Ovary (tissue), 3 donors: ENCODE results near the gene ARHGEF37.

Source experiments
- CTCF ChIP-seq, 3 donors: fragments of 450-650 bp in 2 of 3; fragments of 200-600 bp in 1 of 3; IDR thresholded peaks; one replicate each; pipeline versions ENCODE4 v1.5.1 to v1.8.0; 2016 to 2022; ENCODE audit warnings: antibody characterized with exemption in 3 of 3, mild to moderate bottlenecking in 1 of 3
- EP300 ChIP-seq: sonication (generic); formaldehyde crosslinking; IDR thresholded peaks from one replicate; pipeline ENCODE4 v1.6.1; 2017; ENCODE audit warnings: antibody characterized with exemption
- POLR2A ChIP-seq: fragments of 450-650 bp; IDR thresholded peaks from one replicate; pipeline ENCODE4 v1.6.1; 2017; ENCODE audit warnings: antibody characterized with exemption, mild to moderate bottlenecking, moderate library complexity
- donor health status: DM: no; HTN: no; CAD: no.

- TF ChIP-seq CTCF (IDR thresholded peaks at IDR 0.05) (no peak), POLR2A (no peak), EP300 (no peak)
Observed at GRCh38 chr5:149643781-149644180, 62.5 kb downstream of the ARHGEF37 start.
